ENCODE measurements around the gene DOP1A. TPM values are rescaled to one million over a fixed set of nuclear protein-coding genes. Genes with fewer than 3 reads are reported as not detected.

DOP1A gene
- total and polyA plus RNA-seq, 4 donors = 3.5 to 32.0 (median 9.6) TPM

- H3K9ac ChIP-seq (ENCODE audit: low read depth in 1 of 2, low read length in 2 of 2) = no peak overlapping the region
- no peaks in the 10 kb centered on the region for H3K9me3 ChIP-seq (ENCODE audit: control insufficient read depth in 4 of 4, low read length in 3 of 4)
- no peaks in the 10 kb centered on the region for H3K27me3 ChIP-seq (ENCODE audit: control insufficient read depth in 4 of 4, insufficient read depth in 4 of 4, low read length in 3 of 4)
- peaks cover 9 to 61% (median 39%) of the 10 kb centered on the region in 4 donors for H3K36me3 ChIP-seq (ENCODE audit: control insufficient read depth in 4 of 4, insufficient read depth in 3 of 4, low read depth in 1 of 4, low read length in 3 of 4)
- H3K4me3 ChIP-seq (ENCODE audit: low read depth in 1 of 3, low read length in 3 of 3) = no peak overlapping the region
- no peak for DNase-seq (ENCODE audit: low spot score)
- no peak overlapping the region for H3K27ac ChIP-seq (ENCODE audit: low read depth in 1 of 2, low read length in 2 of 2)
- 73% methylated on average over 9 of the region's 9 CpGs for WGBS
- H3K4me1 ChIP-seq (ENCODE audit: control insufficient read depth in 4 of 4, insufficient read depth in 4 of 4, low read length in 3 of 4) = no peaks in the 10 kb centered on the region
- TF ChIP-seq JUND (IDR thresholded peaks at IDR 0.05) (peak in 1 of 2 donors; percentile 31), REST (IDR thresholded peaks at IDR 0.05) (no peak)
Measured at GRCh38 chr6:83183082-83183828, 115.8 kb downstream of the DOP1A start.

- TF ChIP-seq JUND (IDR thresholded peaks at IDR 0.05) (no peak), EGR1 (IDR thresholded peaks at IDR 0.05; ENCODE audit: low read depth in 2 of 2) (no peak), HNF4A (conservative IDR thresholded peaks at IDR 0.05) (no peak), TAF1 (conservative IDR thresholded peaks at IDR 0.05) (no peak), RXRA (IDR thresholded peaks at IDR 0.05) (no peak), NR2F2 (IDR thresholded peaks at IDR 0.05) (no peak), REST (IDR thresholded peaks at IDR 0.05) (no peak), GABPA (IDR thresholded peaks at IDR 0.05 in 1 of 2, conservative IDR thresholded peaks at IDR 0.05 in 1 of 2) (no peak), HNF4G (IDR thresholded peaks at IDR 0.05) (no peak), MAX (IDR thresholded peaks at IDR 0.05) (no peak), FOXA1 (IDR thresholded peaks at IDR 0.05) (no peak), YY1 (IDR thresholded peaks at IDR 0.05) (no peak), ATF3 (IDR thresholded peaks at IDR 0.05) (no peak), RAD21 (IDR thresholded peaks at IDR 0.05) (no peak), FOXA2 (IDR thresholded peaks at IDR 0.05) (no peak), SP1 (IDR thresholded peaks at IDR 0.05) (no peak), ZBTB33 (IDR thresholded peaks at IDR 0.05) (no peak), CTCF (IDR thresholded peaks at IDR 0.05; ENCODE audit: low read depth, low read length, missing input control) (no peak)
- WGBS = 95% methylated on average over 2 of the region's 2 CpGs
- H3K4me3 ChIP-seq (ENCODE audit: low read depth in 1 of 3, low read length in 3 of 3) = no peak overlapping the region
Measured at GRCh38 chr6:83185096-83185495, 117.6 kb downstream of the DOP1A start.

More at GRCh38 chr6:83185096-83185495, 117.6 kb downstream of the DOP1A start:
- Histone ChIP-seq H3K27me3 (ENCODE audit: control insufficient read depth in 4 of 4, insufficient read depth in 4 of 4, low read length in 3 of 4) (no peaks in the 10 kb centered on the region), H3K36me3 (ENCODE audit: control insufficient read depth in 4 of 4, insufficient read depth in 3 of 4, low read depth in 1 of 4, low read length in 3 of 4) (peaks cover 9 to 64% (median 42%) of the 10 kb centered on the region in 4 donors), H3K27ac (ENCODE audit: low read depth in 1 of 2, low read length in 2 of 2) (no peak overlapping the region), H3K9ac (ENCODE audit: low read depth in 1 of 2, low read length in 2 of 2) (no peak overlapping the region), H3K4me1 (ENCODE audit: control insufficient read depth in 4 of 4, insufficient read depth in 4 of 4, low read length in 3 of 4) (no peaks in the 10 kb centered on the region), H3K9me3 (ENCODE audit: control insufficient read depth in 4 of 4, low read length in 3 of 4) (no peaks in the 10 kb centered on the region)
- no peak for DNase-seq (ENCODE audit: low spot score)
